DOHH2 (cell line): ENCODE measurements around the gene CFAP221.

Experiments
- H3F3A ChIP-seq: fragments of 200-600 bp; sonication (generic), shearing (Covaris generic); 2 replicates; pipeline ENCODE4 v1.6.0; 2016; ENCODE audit warnings: antibody characterized with exemption, mild to moderate bottlenecking; ENCODE audit not compliant: control insufficient read depth, insufficient read depth
- H3K27ac ChIP-seq: fragments of 200-600 bp; sonication (generic); 2 replicates; pipeline ENCODE4 v1.5.1; 2014; ENCODE audit warnings: low read depth, mild to moderate bottlenecking, low read length, moderate library complexity
- H3K27me3 ChIP-seq: fragments of 200-600 bp; sonication (generic); 2 replicates; pipeline ENCODE4 v1.6.1; 2014; ENCODE audit warnings: mild to moderate bottlenecking, low read length, mixed read lengths; ENCODE audit not compliant: control insufficient read depth
- H3K36me3 ChIP-seq: fragments of 200-600 bp; sonication (generic); 2 replicates; pipeline ENCODE4 v1.6.1; 2014; ENCODE audit warnings: mild to moderate bottlenecking, low read length, moderate library complexity, mixed read lengths; ENCODE audit not compliant: control insufficient read depth
- H3K4me1 ChIP-seq: fragments of 200-600 bp; sonication (generic); 2 replicates; pipeline ENCODE4 v1.6.1; 2014; ENCODE audit warnings: mild to moderate bottlenecking, low read length, mixed read lengths; ENCODE audit not compliant: control insufficient read depth
- H3K4me2 ChIP-seq: fragments of 200-600 bp; sonication (generic); 2 replicates; pipeline ENCODE4 v1.6.0; 2014; ENCODE audit warnings: mild to moderate bottlenecking, low read length, moderate library complexity
- H3K4me3 ChIP-seq: fragments of 200-600 bp; sonication (generic); 2 replicates; pipeline ENCODE4 v1.5.1; 2014; ENCODE audit warnings: mild to moderate bottlenecking, low read length, mixed read lengths
- H3K79me2 ChIP-seq: fragments of 200-600 bp; sonication (generic); 2 replicates; pipeline ENCODE4 v1.6.1; 2014; ENCODE audit warnings: mild to moderate bottlenecking, low read length, mixed read lengths; ENCODE audit not compliant: control insufficient read depth
- H3K9me2 ChIP-seq: fragments of 200-600 bp; sonication (generic); replicated peaks from 2 replicates; pipeline ENCODE4 v1.6.1; 2014; ENCODE audit warnings: mild to moderate bottlenecking, low read length, mixed read lengths; ENCODE audit not compliant: control insufficient read depth
- H3K9me3 ChIP-seq: fragments of 200-600 bp; sonication (generic); 2 replicates; pipeline ENCODE4 v1.6.1; 2014; ENCODE audit warnings: antibody characterized with exemption, low read length, mixed read lengths; ENCODE audit not compliant: control insufficient read depth, insufficient read depth
- H4K20me1 ChIP-seq: fragments of 200-600 bp; sonication (generic); 2 replicates; pipeline ENCODE4 v1.6.0; 2014; ENCODE audit warnings: low read depth, mild to moderate bottlenecking, antibody characterized with exemption, low read length, moderate library complexity; ENCODE audit not compliant: control insufficient read depth, insufficient read depth
- CTCF ChIP-seq: fragments of 200-600 bp; sonication (generic); IDR thresholded peaks from one replicate; pipeline ENCODE4 v1.5.1; 2014; ENCODE audit warnings: antibody characterized with exemption, mild to moderate bottlenecking, low read depth, low read length; ENCODE audit not compliant: poor library complexity, severe bottlenecking
- EZH2phosphoT487 ChIP-seq: fragments of 200-600 bp; sonication (generic); IDR thresholded peaks from 2 replicates; pipeline ENCODE4 v1.6.1; 2017; ENCODE audit warnings: borderline replicate concordance, mild to moderate bottlenecking, antibody characterized with exemption, low read length, moderate library complexity, mixed read lengths

The CFAP221 gene

GRCh38 chr2:119544939-119545475 is 758 bp downstream of the CFAP221 start:
- H3F3A ChIP-seq, result no peaks in the 10 kb centered on the region
- no peaks in the 10 kb centered on the region for H4K20me1 ChIP-seq
- no peaks in the 10 kb centered on the region for H3K79me2 ChIP-seq
- TF ChIP-seq CTCF, result no peak
- H3K4me1 ChIP-seq, result no peaks in the 10 kb centered on the region
- no peaks in the 10 kb centered on the region for H3K36me3 ChIP-seq
- no peak overlapping the region for H3K4me2 ChIP-seq
- no peaks in the 10 kb centered on the region for H3K9me2 ChIP-seq
- peaks cover 5% of the 10 kb centered on the region for H3K27me3 ChIP-seq
- H3K9me3 ChIP-seq, result no peaks in the 10 kb centered on the region
- no peak overlapping the region for H3K4me3 ChIP-seq
- no peak overlapping the region for H3K27ac ChIP-seq

- Histone ChIP-seq H3K9me3 (no peaks in the 10 kb centered on the region), H3K9me2 (no peaks in the 10 kb centered on the region), H3F3A (no peaks in the 10 kb centered on the region), H3K4me3 (no peak overlapping the region), H3K79me2 (no peaks in the 10 kb centered on the region), H3K27ac (no peak overlapping the region), H3K4me2 (no peak overlapping the region), H3K36me3 (no peaks in the 10 kb centered on the region), H3K4me1 (no peaks in the 10 kb centered on the region), H4K20me1 (no peaks in the 10 kb centered on the region), H3K27me3 (peaks cover 7% of the 10 kb centered on the region)
- TF ChIP-seq EZH2phosphoT487 (no peak), CTCF (no peak)
Observed at GRCh38 chr2:119545754-119546446, 1.7 kb downstream of the CFAP221 start.

- Histone ChIP-seq H3K36me3 (no peaks in the 10 kb centered on the region), H3K9me3 (no peaks in the 10 kb centered on the region), H3K4me3 (no peak overlapping the region), H3K27me3 (peaks cover 9% of the 10 kb centered on the region), H3F3A (no peaks in the 10 kb centered on the region), H3K4me2 (no peak overlapping the region), H3K27ac (no peak overlapping the region), H3K79me2 (no peaks in the 10 kb centered on the region), H4K20me1 (no peaks in the 10 kb centered on the region), H3K4me1 (no peaks in the 10 kb centered on the region), H3K9me2 (no peaks in the 10 kb centered on the region)
- TF ChIP-seq CTCF (no peak), EZH2phosphoT487 (no peak)
Observed at GRCh38 chr2:119546447-119546767, 2.2 kb downstream of the CFAP221 start.
